Endothelial cell of umbilical vein (primary cell): ENCODE data around the gene NRDE2. TPM values are rescaled to one million over a fixed set of nuclear protein-coding genes. Genes with fewer than 3 reads are reported as not detected.
"Not testable (repeated sequence)": the region's sequence is repeated elsewhere in the genome, so short reads cannot be mapped to it uniquely, and the experiment has no call there.

Experiments used
- BruUV-seq: library from RNA; stranded (reverse); fragments of 400-500 nt; replicated peaks from 2 replicates; lab custom pipeline; 2021; lab: Mats Ljungman, UMichigan
- CTCF ChIA-PET: fragments of 300-600, 350-600 bp; sonication (Branson Sonifier 250); formaldehyde crosslinking; loops from one replicate; lab custom pipeline; 2021; ENCODE audit warnings: antibody characterized with exemption, inconsistent platforms; lab: Charles Lee
- POLR2A ChIA-PET: fragments of 300-600, 350-600 bp; sonication (Branson Sonifier 250); formaldehyde crosslinking; loops from one replicate; lab custom pipeline; 2021; ENCODE audit warnings: antibody characterized with exemption, inconsistent platforms; lab: Charles Lee
- DNase-seq: peaks from one replicate; pipeline ENCODE4 v3.0.0-alpha.2; 2011; ENCODE audit warnings: low read depth, low spot score
- FAIRE-seq: peaks from 2 replicates; lab custom pipeline; 2011; peaks lifted over from hg19 to GRCh38; lab: Jason Lieb, UNC
- H2AFZ ChIP-seq: 2 replicates; pipeline ENCODE4 v1.6.0; 2012; ENCODE audit warnings: low read depth, low read length, control low read depth, inconsistent platforms
- H3K27ac ChIP-seq: 2 replicates; pipeline ENCODE4 v1.5.1; 2011; ENCODE audit warnings: low read depth, mild to moderate bottlenecking, control low read depth, low read length, moderate library complexity; ENCODE audit not compliant: insufficient read depth
- H3K27me3 ChIP-seq, 2 experiments: 2 replicates each; pipeline versions ENCODE4 v1.6.0 to v1.6.1; 2011; ENCODE audit warnings: low read length in 2 of 2, mixed read lengths in 1 of 2; ENCODE audit not compliant: control insufficient read depth in 2 of 2, insufficient read depth in 2 of 2
- H3K36me3 ChIP-seq, 2 experiments: 2 replicates in 1 of 2; 3 replicates in 1 of 2; pipeline ENCODE4 v1.5.1; 2011; ENCODE audit warnings: low read length in 2 of 2, mild to moderate bottlenecking in 1 of 2, moderate library complexity in 1 of 2; ENCODE audit not compliant: control insufficient read depth in 2 of 2, insufficient read depth in 2 of 2; ENCODE audit errors: extremely low read depth in 1 of 2
- H3K4me1 ChIP-seq: 3 replicates; pipeline ENCODE4 v1.5.1; 2011; ENCODE audit warnings: mild to moderate bottlenecking, low read length; ENCODE audit not compliant: control insufficient read depth, insufficient read depth; ENCODE audit errors: extremely low read depth
- H3K4me2 ChIP-seq: 2 replicates; pipeline ENCODE4 v1.6.1; 2011; ENCODE audit warnings: low read length, control low read depth, mixed read lengths; ENCODE audit not compliant: insufficient read depth
- H3K4me3 ChIP-seq, 3 experiments: fragments of 200-600 bp in 1 of 3; sonication (generic), shearing (Covaris generic) in 1 of 3; replicated peaks in 1 of 3; 2 replicates each; pipeline ENCODE4 v1.5.1; 2011 to 2016; ENCODE audit warnings: control low read depth in 3 of 3, low read length in 3 of 3, mild to moderate bottlenecking in 2 of 3, inconsistent platforms in 1 of 3, low read depth in 1 of 3, moderate library complexity in 1 of 3; ENCODE audit not compliant: insufficient read depth in 1 of 3
- H3K79me2 ChIP-seq: 2 replicates; pipeline ENCODE4 v1.6.0; 2012; ENCODE audit warnings: low read length, inconsistent platforms; ENCODE audit not compliant: control insufficient read depth, insufficient read depth
- H3K9ac ChIP-seq: replicated peaks from 2 replicates; pipeline ENCODE3; 2011; ENCODE audit warnings: low read length, control low read depth; ENCODE audit not compliant: insufficient read depth; ENCODE audit errors: extremely low read depth
- H3K9me1 ChIP-seq: replicated peaks from 3 replicates; pipeline ENCODE4 v1.6.0; 2011; ENCODE audit warnings: mild to moderate bottlenecking, low read length; ENCODE audit not compliant: control insufficient read depth, insufficient read depth; ENCODE audit errors: extremely low read depth
- H3K9me3 ChIP-seq: replicated peaks from 2 replicates; pipeline ENCODE4 v1.5.1; 2012; ENCODE audit warnings: low read length, inconsistent platforms; ENCODE audit not compliant: control insufficient read depth, insufficient read depth
- H4K20me1 ChIP-seq: replicated peaks from 2 replicates; pipeline ENCODE3; 2011; ENCODE audit warnings: mild to moderate bottlenecking, low read length; ENCODE audit not compliant: control insufficient read depth, insufficient read depth; ENCODE audit errors: extremely low read depth
- EZH2 ChIP-seq: IDR thresholded peaks from 2 replicates; pipeline ENCODE4 v1.6.1; 2012; ENCODE audit warnings: borderline replicate concordance, low read depth, mild to moderate bottlenecking, moderate library complexity, low read length, inconsistent platforms; ENCODE audit not compliant: severe bottlenecking
- dilution Hi-C: fragments of 300-500 bp; cut with MboI; formaldehyde crosslinking; loops from one replicate; pipeline ENCODE4 v1.15.0; 2019; ENCODE audit warnings: low sequenced_read_pairs; ENCODE audit not compliant: extremely low pct_ligation_motif_present
- intact Hi-C: fragments of 100-400 bp; cut with micrococcal nuclease; formaldehyde crosslinking; loops from one replicate; pipeline ENCODE4 v1.10.0; 2022
- polyA plus RNA-seq, 4 experiments: library from polyadenylated mRNA; depleted of rRNA in 3 of 4; stranded (reverse) in 3 of 4; unstranded in 1 of 4; fragments of >200 nt; gene quantifications; 2 replicates each; pipeline versions ENCODE4 v1.2.1 to v1.2.3, GENCODE V29; 2011 to 2012; ENCODE audit warnings: missing spikeins in 1 of 4
- total RNA-seq: library from RNA; stranded (reverse); gene quantifications from 2 replicates; pipeline ENCODE4 v1.2.3, GENCODE V29; 2021
- TF ChIP-seq, protein P1 (sequence below), 2 donors: IDR thresholded peaks; 1 replicate in 1 of 2; 2 replicates in 1 of 2; pipeline ENCODE4 v1.5.1; 2011; ENCODE audit warnings: low read length in 2 of 2, mild to moderate bottlenecking in 2 of 2, moderate library complexity in 2 of 2, control low read depth in 1 of 2, inconsistent platforms in 1 of 2, low read depth in 1 of 2; ENCODE audit not compliant: insufficient read depth in 1 of 2; ENCODE audit errors: extremely low read depth in 1 of 2

NRDE2 gene
- total and polyA plus RNA-seq, 2 donors (not counting 3 experiments of a cell fraction or from before 2014, with no cell fraction given), result 8.5 to 22.1 TPM

DNA sequence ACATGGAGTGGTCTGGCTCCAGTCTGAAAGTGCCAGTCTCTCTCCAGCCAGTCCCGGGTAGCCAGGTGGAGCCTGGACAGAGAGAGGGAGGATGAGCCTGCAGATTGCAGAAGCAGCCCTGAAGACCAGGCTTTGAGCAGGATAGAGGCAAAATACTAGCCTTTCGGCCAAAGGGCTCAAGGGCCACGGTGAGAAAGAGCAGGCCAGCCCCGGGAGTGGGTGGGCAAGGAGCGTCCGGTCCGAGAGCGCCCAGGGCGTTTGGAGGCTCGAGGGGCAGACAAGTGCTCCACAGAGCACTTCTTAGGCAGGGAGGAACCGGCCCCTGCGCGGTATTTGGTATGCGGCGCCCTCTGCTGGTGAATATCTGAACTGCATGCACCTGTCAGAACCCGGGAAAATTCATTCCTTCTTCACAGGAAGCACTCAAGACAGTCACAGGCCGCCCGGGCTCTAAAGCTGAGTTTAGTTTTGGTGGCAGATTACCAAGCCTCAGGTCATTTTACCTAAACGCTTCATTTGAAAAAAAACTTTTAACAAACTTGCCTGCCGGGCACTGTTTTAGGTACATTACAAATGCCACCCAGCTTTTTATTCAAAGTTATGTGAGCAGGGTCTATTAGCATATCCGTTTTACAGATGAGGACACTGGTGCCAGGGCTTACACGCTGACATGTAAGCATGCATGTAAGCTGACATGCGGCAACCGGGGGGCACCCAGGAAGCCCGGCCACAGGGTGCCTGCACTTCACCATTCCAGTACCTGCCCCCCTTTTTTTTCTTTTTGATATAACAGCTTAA, 96.4 kb downstream of the NRDE2 start:
- Histone ChIP-seq H4K20me1 (no peaks in the 10 kb centered on the region), H3K27me3 (peaks cover 3 to 4% of the 10 kb centered on the region in 2 experiments), H3K9ac (no peak overlapping the region), H3K27ac (no peak overlapping the region), H2AFZ (no peak overlapping the region), H3K9me1 (no peaks in the 10 kb centered on the region), H3K9me3 (peaks cover 5% of the 10 kb centered on the region), H3K79me2 (no peaks in the 10 kb centered on the region), H3K4me2 (no peak overlapping the region), H3K4me1 (no peaks in the 10 kb centered on the region), H3K4me3 (no peak overlapping the region), H3K36me3 (no peaks in the 10 kb centered on the region)
- ChIA-PET POLR2A (no interaction called here), CTCF (interaction anchor here (0.6 to 10.0 kb wide), 42 partner anchors 8 to 1568 kb away, joined by 3 to 294 read pairs (median 5); partner anchors contain the start of genes EFCAB11, KCNK13 and TDP1)
- DNase-seq (peak; percentile 80), FAIRE-seq (peak; percentile 85)
- no TSS peak for BruUV-seq
- intact Hi-C loops (loop anchor here (1.0 to 5.0 kb wide), 9 partner anchors 45 to 1209 kb away; no protein-coding TSS in a partner anchor), dilution Hi-C loops (no loop called here)
- TF ChIP-seq EZH2, result no peak
- TF ChIP-seq, protein P1, sequence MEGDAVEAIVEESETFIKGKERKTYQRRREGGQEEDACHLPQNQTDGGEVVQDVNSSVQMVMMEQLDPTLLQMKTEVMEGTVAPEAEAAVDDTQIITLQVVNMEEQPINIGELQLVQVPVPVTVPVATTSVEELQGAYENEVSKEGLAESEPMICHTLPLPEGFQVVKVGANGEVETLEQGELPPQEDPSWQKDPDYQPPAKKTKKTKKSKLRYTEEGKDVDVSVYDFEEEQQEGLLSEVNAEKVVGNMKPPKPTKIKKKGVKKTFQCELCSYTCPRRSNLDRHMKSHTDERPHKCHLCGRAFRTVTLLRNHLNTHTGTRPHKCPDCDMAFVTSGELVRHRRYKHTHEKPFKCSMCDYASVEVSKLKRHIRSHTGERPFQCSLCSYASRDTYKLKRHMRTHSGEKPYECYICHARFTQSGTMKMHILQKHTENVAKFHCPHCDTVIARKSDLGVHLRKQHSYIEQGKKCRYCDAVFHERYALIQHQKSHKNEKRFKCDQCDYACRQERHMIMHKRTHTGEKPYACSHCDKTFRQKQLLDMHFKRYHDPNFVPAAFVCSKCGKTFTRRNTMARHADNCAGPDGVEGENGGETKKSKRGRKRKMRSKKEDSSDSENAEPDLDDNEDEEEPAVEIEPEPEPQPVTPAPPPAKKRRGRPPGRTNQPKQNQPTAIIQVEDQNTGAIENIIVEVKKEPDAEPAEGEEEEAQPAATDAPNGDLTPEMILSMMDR (IDR thresholded peaks at IDR 0.05; ENCODE audit: extremely low read depth in 1 of 2, insufficient read depth in 1 of 2, low read depth in 1 of 2, low read length in 2 of 2), result peak; percentile 84 to 89

DNA sequence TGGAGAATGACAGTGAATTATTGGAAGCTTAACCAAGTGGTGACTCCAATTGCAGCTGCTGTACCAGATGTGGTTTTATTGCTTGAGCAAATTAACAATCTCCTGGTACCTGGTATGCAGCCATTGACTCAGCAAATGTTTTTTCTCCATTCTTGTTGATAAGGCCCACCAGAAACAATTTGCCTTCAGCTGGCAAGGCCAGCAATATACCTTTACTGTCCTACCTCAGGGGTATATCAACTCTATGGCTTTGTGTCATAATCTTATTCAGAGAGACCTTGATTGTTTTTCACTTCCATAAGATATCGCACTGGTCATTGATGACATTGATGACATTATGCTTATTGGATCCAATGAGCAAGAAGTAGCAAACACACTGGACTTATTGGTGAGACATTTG, 101.8 kb downstream of the NRDE2 start:
- H3K79me2 ChIP-seq, BruUV-seq, intact Hi-C loops, H3K4me1 ChIP-seq, DNase-seq, H3K27me3 ChIP-seq, CTCF ChIA-PET, H3K36me3 ChIP-seq, H3K4me3 ChIP-seq, FAIRE-seq, H3K9me1 ChIP-seq, H4K20me1 ChIP-seq, H3K9me3 ChIP-seq, H3K9ac ChIP-seq, POLR2A ChIA-PET, dilution Hi-C loops, H3K27ac ChIP-seq, H3K4me2 ChIP-seq, H2AFZ ChIP-seq: not testable (repeated sequence)
